HepG2 (cell line): ENCODE data around the gene DCPS. TPM values are rescaled to one million over a fixed set of nuclear protein-coding genes. Genes with fewer than 3 reads are reported as not detected.

Experiments
- ATM ChIP-seq: fragments of 450-650 bp; IDR thresholded peaks from 2 replicates; pipeline ENCODE4 v1.7.1; 2017; ENCODE audit warnings: mild to moderate bottlenecking, borderline replicate concordance
- FOSL1 ChIP-seq: sonication (generic); formaldehyde crosslinking; IDR thresholded peaks from 2 replicates; pipeline ENCODE4 v1.9.0; 2021; ENCODE audit warnings: missing genetic modification reagents, borderline replicate concordance
- HNF4G ChIP-seq, 2 experiments: sonication (generic) in 1 of 2; formaldehyde crosslinking in 1 of 2; IDR thresholded peaks; 2 replicates each; pipeline versions ENCODE4 v1.4.0 to v1.6.1; 2011 to 2020; ENCODE audit warnings: borderline replicate concordance in 2 of 2, low read depth in 2 of 2, mild to moderate bottlenecking in 2 of 2, low read length in 1 of 2, missing genetic modification reagents in 1 of 2, moderate library complexity in 1 of 2
- HNRNPL ChIP-seq: fragments of 200-400 bp; formaldehyde crosslinking; IDR thresholded peaks from 2 replicates; pipeline ENCODE4 v1.6.1; 2017; ENCODE audit warnings: mild to moderate bottlenecking, low read depth, low read length
- MEIS2 ChIP-seq: sonication (generic); formaldehyde crosslinking; IDR thresholded peaks from 2 replicates; pipeline ENCODE4 v1.9.0; 2021; ENCODE audit warnings: mild to moderate bottlenecking, missing genetic modification reagents
- MYPOP ChIP-seq: sonication (generic); formaldehyde crosslinking; IDR thresholded peaks from 2 replicates; pipeline ENCODE4 v1.8.1; 2023; ENCODE audit warnings: mild to moderate bottlenecking, moderate library complexity, missing genetic modification reagents
- NFE2L2 ChIP-seq: fragments of 150-350 bp; IDR thresholded peaks from 2 replicates; pipeline ENCODE4 v1.6.1; 2014; ENCODE audit warnings: low read length
- RFXANK ChIP-seq: IDR thresholded peaks from 2 replicates; pipeline ENCODE4 v1.6.1; 2016
- SAP130 ChIP-seq: IDR thresholded peaks from 2 replicates; pipeline ENCODE4 v1.6.1; 2016; ENCODE audit warnings: low read depth
- SKIL ChIP-seq: sonication (generic); formaldehyde crosslinking; IDR thresholded peaks from 2 replicates; pipeline ENCODE4 v1.8.0; 2022; ENCODE audit warnings: missing genetic modification reagents, mild to moderate bottlenecking, moderate library complexity, borderline replicate concordance
- TAF1 ChIP-seq: sonication (generic); formaldehyde crosslinking; IDR thresholded peaks from 2 replicates; pipeline ENCODE4 v1.4.0; 2020; ENCODE audit warnings: missing genetic modification reagents
- XBP1 ChIP-seq: sonication (generic); formaldehyde crosslinking; IDR thresholded peaks from 2 replicates; pipeline ENCODE4 v1.5.0; 2020; ENCODE audit warnings: missing genetic modification reagents
- ZBTB39 ChIP-seq: sonication (generic); formaldehyde crosslinking; IDR thresholded peaks from 2 replicates; pipeline ENCODE4 v1.5.0; 2020; ENCODE audit warnings: missing genetic modification reagents
- ZFP1 ChIP-seq: IDR thresholded peaks from 2 replicates; pipeline ENCODE4 v1.6.1; 2016
- ZFP82 ChIP-seq: sonication (generic); formaldehyde crosslinking; IDR thresholded peaks from 2 replicates; pipeline ENCODE4 v1.5.1; 2020; ENCODE audit warnings: mild to moderate bottlenecking, missing genetic modification reagents, borderline replicate concordance
- ZGPAT ChIP-seq: IDR thresholded peaks from 2 replicates; pipeline ENCODE4 v1.6.1; 2016; ENCODE audit warnings: mild to moderate bottlenecking
- ZNF619 ChIP-seq: sonication (generic); formaldehyde crosslinking; IDR thresholded peaks from 2 replicates; pipeline ENCODE4 v1.4.0; 2020; ENCODE audit warnings: mild to moderate bottlenecking, missing genetic modification reagents
- ZNF629 ChIP-seq: sonication (generic); formaldehyde crosslinking; conservative IDR thresholded peaks from 2 replicates; pipeline ENCODE4 v1.5.0; 2020; ENCODE audit warnings: missing genetic modification reagents
- ZNF777 ChIP-seq: sonication (generic); formaldehyde crosslinking; IDR thresholded peaks from 2 replicates; pipeline ENCODE4 v1.4.0; 2020; ENCODE audit warnings: missing genetic modification reagents
- ZNF839 ChIP-seq: sonication (generic); formaldehyde crosslinking; IDR thresholded peaks from 2 replicates; pipeline ENCODE4 v1.4.0; 2020; ENCODE audit warnings: missing genetic modification reagents, mild to moderate bottlenecking, borderline replicate concordance
- ZSCAN12 ChIP-seq: sonication (generic); formaldehyde crosslinking; IDR thresholded peaks from 2 replicates; pipeline ENCODE4 v1.9.0; 2021; ENCODE audit warnings: mild to moderate bottlenecking, missing genetic modification reagents
- polyA plus RNA-seq, 8 experiments: library from polyadenylated mRNA; depleted of rRNA in 3 of 8; stranded (reverse) in 7 of 8; unstranded in 1 of 8; fragments of >200 nt; fragmentation: Illumina TruSeq in 4 of 8; extraction: Trizol in 4 of 8; gene quantifications; 2 replicates each; pipeline versions ENCODE4 v1.2.1 to v1.2.3, GENCODE V29; 2011 to 2016; ENCODE audit warnings: low read depth in 4 of 8, missing spikeins in 1 of 8, mixed read lengths in 1 of 8; ENCODE audit not compliant: insufficient read depth in 1 of 8
- total RNA-seq, 5 experiments: library from RNA; depleted of rRNA; stranded (reverse); fragments of >200 nt; fragmentation: Illumina TruSeq; extraction: Trizol; gene quantifications; 2 replicates each; pipeline ENCODE4 v1.2.3, GENCODE V29; 2016; ENCODE audit warnings: low read depth in 1 of 5
- TF ChIP-seq, protein P1 (sequence below): IDR thresholded peaks from 2 replicates; pipeline ENCODE4 v1.6.1; 2016; ENCODE audit warnings: missing genetic modification reagents, missing compliant biosample characterization

DCPS gene
- total and polyA plus RNA-seq, 2 of the 13 experiments (the other 11 are each of a cell fraction or from before 2014, with no cell fraction given), result 21.9 to 22.5 TPM

DNA sequence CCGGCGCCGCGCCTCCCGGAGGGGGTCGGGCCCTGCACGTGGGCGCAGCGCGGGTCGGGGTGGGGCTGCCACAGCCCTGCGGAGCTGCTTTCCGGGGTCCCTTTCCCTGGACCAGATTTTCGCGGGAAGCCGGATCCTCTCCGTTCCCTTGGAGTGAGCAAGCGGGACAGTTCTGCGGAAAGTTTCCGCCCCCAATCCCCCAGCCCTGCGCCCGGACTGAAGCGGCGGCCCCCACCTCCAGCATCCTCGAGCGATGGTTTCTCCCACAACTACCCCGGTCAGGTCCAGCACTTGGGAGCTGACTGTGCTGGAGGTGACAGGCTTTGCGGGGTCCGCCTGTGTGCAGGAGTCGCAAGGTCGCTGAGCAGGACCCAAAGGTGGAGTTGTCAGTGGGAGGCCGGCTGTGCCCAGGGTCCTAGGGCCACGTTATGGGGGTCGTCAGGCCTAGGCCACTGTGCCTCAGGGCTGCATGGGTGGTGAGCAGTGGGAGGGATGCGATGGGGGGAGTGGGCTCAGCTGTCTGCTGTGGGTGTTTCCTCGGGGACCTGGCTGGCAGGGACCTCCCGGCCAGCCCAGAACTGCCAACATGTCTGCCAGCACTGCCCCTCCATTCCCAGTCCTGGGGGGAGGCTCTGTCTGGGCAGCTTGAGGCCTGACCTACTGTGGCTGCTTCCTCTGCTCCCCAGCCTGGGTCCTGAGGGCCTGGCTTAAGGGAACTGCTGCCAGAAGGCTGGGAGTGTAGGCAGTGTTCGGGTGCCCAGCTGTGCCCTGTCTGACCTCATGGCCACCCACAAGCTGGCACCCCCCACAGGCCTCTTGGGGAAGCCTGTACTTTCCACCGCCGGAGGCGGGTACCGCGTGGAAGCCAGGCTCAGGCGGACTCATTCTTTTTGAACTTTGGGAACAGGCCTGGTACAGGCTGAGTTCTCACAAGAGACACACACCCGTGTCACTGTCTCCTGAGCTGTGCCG lies 52.4 kb downstream of the DCPS start (continued):
- TF ChIP-seq ZNF619 (CRISPR knock-in tag), result no peak
- TF ChIP-seq HNRNPL, result peak; percentile 98
- TF ChIP-seq TAF1 (CRISPR knock-in tag), result peak; percentile 8; the same call in 1 of the 2 replicates
- no peak for TF ChIP-seq ZNF629
- TF ChIP-seq HNF4G (IDR thresholded peaks at IDR 0.05; ENCODE audit: borderline replicate concordance, low read depth, low read length), result no peak
- TF ChIP-seq HNF4G (CRISPR knock-in tag; IDR thresholded peaks at IDR 0.05; ENCODE audit: borderline replicate concordance, low read depth), result peak; percentile 29; the same call in 1 of the 2 replicates
- no peak for TF ChIP-seq XBP1
- no peak for TF ChIP-seq SKIL
- no peak for TF ChIP-seq RFXANK (CRISPR knock-in tag)
- TF ChIP-seq MYPOP (CRISPR knock-in tag), result peak; percentile 58; the same call in 1 of the 2 replicates
- TF ChIP-seq ZSCAN12 (CRISPR knock-in tag), result no peak
- no peak for TF ChIP-seq ZFP82 (CRISPR knock-in tag)
- TF ChIP-seq ZFP1 (CRISPR knock-in tag), result no peak
- no peak for TF ChIP-seq NFE2L2
- no peak for TF ChIP-seq ZNF777 (CRISPR knock-in tag)
- TF ChIP-seq ZGPAT (CRISPR knock-in tag), result no peak
- TF ChIP-seq, protein P1, sequence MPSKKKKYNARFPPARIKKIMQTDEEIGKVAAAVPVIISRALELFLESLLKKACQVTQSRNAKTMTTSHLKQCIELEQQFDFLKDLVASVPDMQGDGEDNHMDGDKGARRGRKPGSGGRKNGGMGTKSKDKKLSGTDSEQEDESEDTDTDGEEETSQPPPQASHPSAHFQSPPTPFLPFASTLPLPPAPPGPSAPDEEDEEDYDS (CRISPR knock-in tag), result no peak
- TF ChIP-seq ZBTB39 (CRISPR knock-in tag), result no peak
- no peak for TF ChIP-seq MEIS2
- no peak for TF ChIP-seq ATM
- TF ChIP-seq FOSL1 (CRISPR knock-in tag), result no peak
- TF ChIP-seq ZNF839 (CRISPR knock-in tag), result no peak
- peak; percentile 10 for TF ChIP-seq SAP130 (CRISPR knock-in tag)
